K562 (cell line): ENCODE data around the gene ZEB2. TPM values are rescaled to one million over a fixed set of nuclear protein-coding genes. Genes with fewer than 3 reads are reported as not detected.

Experiments
- ARID3B ChIP-seq: fragments of 250-450 bp; sonication (Bioruptor Pico); IDR thresholded peaks from 2 replicates; pipeline ENCODE4 v1.4.0; 2020; ENCODE audit warnings: borderline replicate concordance
- CBX1 ChIP-seq: sonication (generic); IDR thresholded peaks from 2 replicates; pipeline ENCODE4 v1.6.1; 2016; ENCODE audit warnings: antibody characterized with exemption, low read depth, mild to moderate bottlenecking
- CHD7 ChIP-seq: fragments of 200-600 bp; sonication (generic); IDR thresholded peaks from one replicate; pipeline ENCODE4 v1.6.1; 2012; ENCODE audit warnings: mild to moderate bottlenecking, low read depth, low read length, inconsistent platforms
- EGR1 ChIP-seq: fragments of 450-650 bp; conservative IDR thresholded peaks from 2 replicates; pipeline ENCODE4 v1.6.1; 2017; ENCODE audit warnings: mild to moderate bottlenecking
- FOS ChIP-seq: IDR thresholded peaks from 3 replicates; pipeline ENCODE4 v1.6.1; 2011; ENCODE audit not compliant: insufficient read length; ENCODE audit errors: extremely low read depth
- NFE2 ChIP-seq: IDR thresholded peaks from 2 replicates; pipeline ENCODE4 v1.6.1; 2014; ENCODE audit warnings: antibody characterized with exemption, low read depth
- PTBP1 ChIP-seq: fragments of 200-400 bp; formaldehyde crosslinking; IDR thresholded peaks from 2 replicates; pipeline ENCODE4 v1.6.1; 2017; ENCODE audit warnings: low read depth, low read length
- RBM14 ChIP-seq: fragments of 200-400 bp; formaldehyde crosslinking; IDR thresholded peaks from 2 replicates; pipeline ENCODE4 v1.6.1; 2018; ENCODE audit warnings: low read depth, mild to moderate bottlenecking, low read length, moderate library complexity, borderline replicate concordance; ENCODE audit not compliant: insufficient read depth
- polyA plus RNA-seq, 8 experiments: library from polyadenylated mRNA; depleted of rRNA in 4 of 8; stranded (reverse) in 5 of 8; unstranded in 3 of 8; fragments of >200 nt; fragmentation: Nextera tagmentation in 2 of 8; fragmentation: Illumina TruSeq in 1 of 8; extraction: Ambion mirVana in 2 of 8; extraction: Trizol in 1 of 8; gene quantifications; 2 replicates each; pipeline versions ENCODE4 v1.2.1 to v1.2.3, GENCODE V29; 2011 to 2014; ENCODE audit warnings: inconsistent platforms in 1 of 8, missing spikeins in 1 of 8
- total RNA-seq, 7 experiments: library from RNA; depleted of rRNA in 6 of 7; stranded (reverse); fragments of >200 nt in 6 of 7; fragmentation: Illumina TruSeq in 2 of 7; extraction: Trizol in 2 of 7; gene quantifications; 2 replicates each; pipeline versions ENCODE4 v1.2.1 to v1.2.3, GENCODE V29; 2011 to 2021; ENCODE audit warnings: low replicate concordance in 1 of 7
- TF ChIP-seq, protein P1 (sequence below), 2 experiments: fragments of 450-650 bp; IDR thresholded peaks; 2 replicates each; pipeline ENCODE4 v1.6.1; 2016
- TF ChIP-seq, protein P2 (sequence below): IDR thresholded peaks from 2 replicates; pipeline ENCODE4 v1.6.1; 2011; ENCODE audit not compliant: insufficient read length; ENCODE audit errors: extremely low read depth

Gene ZEB2
- total and polyA plus RNA-seq, 9 of the 15 experiments (the other 6 are each of a cell fraction or from before 2014, with no cell fraction given) = 15.1 to 113 (median 72.3) TPM

- TF ChIP-seq PTBP1 = 0 out of 2 replicates have a peak, but pooled peaks have one; percentile 26
- no peak for TF ChIP-seq ARID3B
- TF ChIP-seq CBX1 = no peak
- TF ChIP-seq, protein P1, sequence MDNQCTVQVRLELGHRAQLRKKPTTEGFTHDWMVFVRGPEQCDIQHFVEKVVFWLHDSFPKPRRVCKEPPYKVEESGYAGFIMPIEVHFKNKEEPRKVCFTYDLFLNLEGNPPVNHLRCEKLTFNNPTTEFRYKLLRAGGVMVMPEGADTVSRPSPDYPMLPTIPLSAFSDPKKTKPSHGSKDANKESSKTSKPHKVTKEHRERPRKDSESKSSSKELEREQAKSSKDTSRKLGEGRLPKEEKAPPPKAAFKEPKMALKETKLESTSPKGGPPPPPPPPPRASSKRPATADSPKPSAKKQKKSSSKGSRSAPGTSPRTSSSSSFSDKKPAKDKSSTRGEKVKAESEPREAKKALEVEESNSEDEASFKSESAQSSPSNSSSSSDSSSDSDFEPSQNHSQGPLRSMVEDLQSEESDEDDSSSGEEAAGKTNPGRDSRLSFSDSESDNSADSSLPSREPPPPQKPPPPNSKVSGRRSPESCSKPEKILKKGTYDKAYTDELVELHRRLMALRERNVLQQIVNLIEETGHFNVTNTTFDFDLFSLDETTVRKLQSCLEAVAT (IDR thresholded peaks at IDR 0.05) = peak; percentile 91 to 95; a peak in 3 of 4 replicates
- TF ChIP-seq, protein P2, sequence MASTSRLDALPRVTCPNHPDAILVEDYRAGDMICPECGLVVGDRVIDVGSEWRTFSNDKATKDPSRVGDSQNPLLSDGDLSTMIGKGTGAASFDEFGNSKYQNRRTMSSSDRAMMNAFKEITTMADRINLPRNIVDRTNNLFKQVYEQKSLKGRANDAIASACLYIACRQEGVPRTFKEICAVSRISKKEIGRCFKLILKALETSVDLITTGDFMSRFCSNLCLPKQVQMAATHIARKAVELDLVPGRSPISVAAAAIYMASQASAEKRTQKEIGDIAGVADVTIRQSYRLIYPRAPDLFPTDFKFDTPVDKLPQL = no peak
- TF ChIP-seq FOS = no peak
- TF ChIP-seq RBM14 = no peak
- no peak for TF ChIP-seq NFE2
- TF ChIP-seq EGR1 = peak; percentile 38
- no peak for TF ChIP-seq CHD7
These were observed 3.4 kb downstream of the ZEB2 start (continued) for GRCh38 chr2:144516411-144516980.
